Stomach (tissue), 4 donors: ENCODE results near the gene FAM32A.

Experiments used
- CTCF ChIP-seq, 7 experiments: fragments of 450-650 bp in 4 of 7; fragments of 200-600 bp in 3 of 7; sonication (generic) in 3 of 7; IDR thresholded peaks; one replicate each; pipeline ENCODE4 v1.5.1; 2016 to 2019; ENCODE audit warnings: antibody characterized with exemption in 7 of 7, control low read depth in 2 of 7, mild to moderate bottlenecking in 1 of 7
- EP300 ChIP-seq: sonication (generic); formaldehyde crosslinking; IDR thresholded peaks from one replicate; pipeline ENCODE4 v1.6.1; 2017; ENCODE audit warnings: antibody characterized with exemption
- POLR2A ChIP-seq, 4 donors: fragments of 450-650 bp; IDR thresholded peaks; one replicate each; pipeline ENCODE4 v1.6.1; 2016; ENCODE audit warnings: antibody characterized with exemption in 4 of 4, control low read depth in 2 of 4, mild to moderate bottlenecking in 1 of 4, moderate library complexity in 1 of 4
- POLR2AphosphoS5 ChIP-seq, 3 donors: sonication (generic); formaldehyde crosslinking; IDR thresholded peaks; one replicate each; pipeline ENCODE4 v1.6.1; 2016; ENCODE audit warnings: antibody characterized with exemption in 3 of 3

DNA sequence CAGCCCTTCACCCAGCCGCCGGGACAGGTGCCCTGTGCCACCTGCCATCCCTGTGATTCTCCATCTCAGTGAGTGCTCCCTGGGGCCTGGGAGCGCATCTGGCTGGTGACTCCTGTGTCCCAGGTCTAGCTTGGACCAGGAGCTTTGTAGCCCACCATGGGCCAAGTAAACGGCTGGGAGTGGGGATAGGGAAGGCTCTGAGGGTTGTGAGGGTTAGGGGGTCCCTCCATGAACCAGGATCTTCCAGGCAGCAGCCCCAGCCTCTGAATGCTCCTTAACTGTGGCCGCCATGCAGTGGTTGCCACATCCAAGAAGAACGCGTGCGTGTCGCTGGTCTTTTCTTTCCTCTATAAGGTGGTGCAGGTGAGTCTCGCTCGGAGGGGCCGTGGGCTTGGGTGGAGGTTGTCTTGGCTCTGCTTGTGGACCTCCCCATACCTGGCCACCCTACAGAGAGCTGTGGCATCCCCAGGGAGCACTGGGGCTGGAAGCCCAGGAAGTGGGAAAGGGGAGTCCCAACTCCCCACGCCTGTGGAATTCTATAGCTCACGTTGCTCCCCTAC lies 20.9 kb downstream of the FAM32A start:
- TF ChIP-seq CTCF (IDR thresholded peaks at IDR 0.05) (no peak), POLR2AphosphoS5 (IDR thresholded peaks at IDR 0.05) (no peak), POLR2A (IDR thresholded peaks at IDR 0.05) (no peak), EP300 (no peak)
